ENCODE results near the gene RITA1.

RITA1 gene

GRCh38 chr12:113154351-113154973, 31.1 kb upstream of the RITA1 start:
- peak; percentile 49 for DNase-seq

GRCh38 chr12:113155060-113155459, 30.5 kb upstream of the RITA1 start:
- DNase-seq = no peak

GRCh38 chr12:113155646-113156045, 29.9 kb upstream of the RITA1 start:
- no peak for DNase-seq

- no peak for DNase-seq
These were observed 28.2 kb upstream of the RITA1 start for GRCh38 chr12:113157218-113157859.

DNA sequence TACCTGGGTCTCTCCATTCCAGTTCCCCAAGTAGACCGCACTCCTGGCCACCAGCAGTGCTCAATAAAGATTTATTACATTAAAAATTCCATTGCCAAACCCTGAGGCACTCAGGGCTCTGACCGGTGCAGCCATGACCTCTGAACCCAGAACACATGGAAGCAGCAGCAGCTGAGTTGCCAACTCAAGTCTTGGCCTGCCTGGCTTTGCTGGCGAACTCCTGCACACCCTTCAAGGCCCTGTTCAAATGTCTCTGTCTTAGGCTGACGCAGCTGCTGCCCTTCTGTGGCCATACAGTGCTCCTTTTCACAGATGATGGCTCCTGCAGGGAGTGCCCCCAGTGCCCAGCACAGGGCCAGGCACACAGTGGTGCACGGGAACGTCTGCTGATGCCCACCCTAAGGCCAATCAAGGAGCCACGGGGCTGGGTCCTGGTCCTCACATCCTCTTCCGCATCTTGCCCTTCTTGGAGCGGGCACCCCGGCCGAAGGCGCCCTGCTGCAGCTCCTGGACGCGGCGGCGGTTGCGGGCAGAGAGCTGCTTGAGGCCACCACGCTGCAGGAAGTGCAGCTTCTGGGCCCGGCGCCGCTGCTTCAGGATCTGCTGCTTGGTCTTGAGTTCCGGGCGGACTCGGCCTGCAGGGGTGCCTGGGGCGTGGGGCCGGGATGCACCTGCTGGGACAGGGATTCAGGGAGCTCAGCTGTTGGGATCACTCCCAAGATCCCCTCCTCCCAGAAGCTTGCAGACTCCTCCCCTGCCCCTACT, 26.9 kb upstream of the RITA1 start:
- DNase-seq = no peak

DNA sequence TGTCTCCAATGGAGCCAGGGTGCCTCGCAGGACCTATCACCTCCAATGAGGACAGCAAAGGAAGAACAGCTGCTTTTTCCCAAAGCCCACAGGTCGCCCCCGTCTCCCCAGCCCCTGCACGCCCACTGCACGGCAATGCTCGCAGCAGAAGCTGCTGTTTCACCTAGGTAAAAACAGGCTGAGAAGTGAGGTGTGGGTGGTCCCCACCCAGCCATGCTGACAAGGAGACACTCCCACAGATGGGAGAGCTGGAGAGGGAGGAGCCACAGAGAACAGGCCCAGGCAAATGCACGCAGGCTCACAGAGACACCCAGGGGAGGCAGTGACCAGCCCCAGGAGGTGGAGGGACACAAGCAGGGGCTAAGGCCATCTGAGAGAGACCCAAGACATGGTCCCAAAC, 25.6 kb upstream of the RITA1 start:
- no peak for DNase-seq

- no peak for DNase-seq
These were observed 24.0 kb upstream of the RITA1 start for GRCh38 chr12:113161415-113162016.

DNA sequence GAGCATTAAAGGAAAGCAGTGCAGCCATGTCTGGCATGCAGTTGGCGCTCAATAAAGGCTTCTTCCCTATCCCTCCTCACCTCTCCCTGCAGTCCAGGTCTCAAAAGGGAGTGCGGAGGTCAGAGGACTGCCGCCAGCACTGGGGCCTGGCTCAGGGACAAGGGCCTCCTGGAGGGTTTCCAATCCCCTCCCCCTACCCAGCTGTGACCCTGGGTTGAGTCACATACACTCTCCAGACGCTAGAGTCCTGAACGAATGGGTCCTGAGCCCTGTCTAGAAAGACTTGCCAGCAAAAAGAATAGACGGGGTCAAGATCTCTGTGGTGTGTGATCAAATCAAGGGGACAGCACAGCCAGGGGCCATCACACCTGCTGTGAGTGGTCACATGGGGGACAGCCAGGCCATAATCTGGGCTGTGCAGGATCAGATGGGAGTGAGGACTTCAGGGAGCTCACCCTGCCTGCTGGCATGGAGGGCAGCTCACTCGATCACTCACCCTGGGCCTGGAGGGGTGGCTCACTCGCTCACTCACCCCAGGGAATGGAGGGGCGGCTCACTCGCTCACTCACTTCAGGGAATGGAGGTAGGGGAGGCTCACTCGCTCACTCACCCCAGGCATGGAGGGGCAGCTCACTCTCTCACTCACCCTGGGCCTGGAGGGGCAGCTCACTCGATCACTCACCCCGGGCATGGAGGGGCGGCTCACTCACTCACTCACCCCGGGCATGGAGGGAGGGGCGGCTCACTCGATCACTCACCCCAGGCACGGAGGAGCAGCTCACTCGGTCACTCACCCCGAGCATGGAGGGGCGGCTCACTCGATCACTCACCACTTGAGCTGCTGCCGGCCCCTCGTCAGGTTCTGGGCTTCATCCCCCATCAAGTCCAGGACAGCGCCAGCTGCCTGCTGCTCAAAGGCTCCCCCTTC, 23.2 kb upstream of the RITA1 start:
- DNase-seq = no peak

- no peak for DNase-seq
These were observed 22.5 kb upstream of the RITA1 start for GRCh38 chr12:113163030-113163360.

- no peak for DNase-seq
These were observed 21.5 kb upstream of the RITA1 start for GRCh38 chr12:113164014-113164413.

GRCh38 chr12:113165521-113166450, 19.7 kb upstream of the RITA1 start:
- DNase-seq = no peak

- no peak for DNase-seq
These were observed 17.7 kb upstream of the RITA1 start for GRCh38 chr12:113167868-113168267.

GRCh38 chr12:113169697-113170096, 15.8 kb upstream of the RITA1 start:
- no peak for DNase-seq

GRCh38 chr12:113170457-113170856, 15.1 kb upstream of the RITA1 start:
- DNase-seq = no peak

DNA sequence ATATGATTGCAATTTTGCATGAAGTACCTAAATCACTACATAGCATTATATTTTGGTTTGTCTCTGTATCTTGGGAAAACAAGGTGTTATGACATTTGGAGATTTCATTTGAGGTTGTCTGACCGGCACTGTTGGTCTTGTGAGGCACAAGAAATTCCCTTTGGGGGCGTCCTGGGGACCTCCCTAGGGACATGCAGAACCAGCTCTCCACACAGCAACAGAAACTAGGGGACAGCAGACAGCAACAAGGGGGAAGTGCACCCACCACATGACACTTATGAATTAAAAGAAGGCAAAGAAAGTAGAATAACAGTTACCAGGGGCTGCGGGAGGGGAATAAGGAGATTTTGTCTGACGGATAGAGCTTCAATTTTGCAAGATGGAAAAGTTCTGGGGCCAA, 14.6 kb upstream of the RITA1 start:
- no peak for DNase-seq

- no peak for DNase-seq
These were observed 14.0 kb upstream of the RITA1 start for GRCh38 chr12:113171543-113171942.

GRCh38 chr12:113172185-113172584, 13.3 kb upstream of the RITA1 start:
- DNase-seq = no peak

GRCh38 chr12:113173081-113173698, 12.3 kb upstream of the RITA1 start:
- no peak for DNase-seq

DNA sequence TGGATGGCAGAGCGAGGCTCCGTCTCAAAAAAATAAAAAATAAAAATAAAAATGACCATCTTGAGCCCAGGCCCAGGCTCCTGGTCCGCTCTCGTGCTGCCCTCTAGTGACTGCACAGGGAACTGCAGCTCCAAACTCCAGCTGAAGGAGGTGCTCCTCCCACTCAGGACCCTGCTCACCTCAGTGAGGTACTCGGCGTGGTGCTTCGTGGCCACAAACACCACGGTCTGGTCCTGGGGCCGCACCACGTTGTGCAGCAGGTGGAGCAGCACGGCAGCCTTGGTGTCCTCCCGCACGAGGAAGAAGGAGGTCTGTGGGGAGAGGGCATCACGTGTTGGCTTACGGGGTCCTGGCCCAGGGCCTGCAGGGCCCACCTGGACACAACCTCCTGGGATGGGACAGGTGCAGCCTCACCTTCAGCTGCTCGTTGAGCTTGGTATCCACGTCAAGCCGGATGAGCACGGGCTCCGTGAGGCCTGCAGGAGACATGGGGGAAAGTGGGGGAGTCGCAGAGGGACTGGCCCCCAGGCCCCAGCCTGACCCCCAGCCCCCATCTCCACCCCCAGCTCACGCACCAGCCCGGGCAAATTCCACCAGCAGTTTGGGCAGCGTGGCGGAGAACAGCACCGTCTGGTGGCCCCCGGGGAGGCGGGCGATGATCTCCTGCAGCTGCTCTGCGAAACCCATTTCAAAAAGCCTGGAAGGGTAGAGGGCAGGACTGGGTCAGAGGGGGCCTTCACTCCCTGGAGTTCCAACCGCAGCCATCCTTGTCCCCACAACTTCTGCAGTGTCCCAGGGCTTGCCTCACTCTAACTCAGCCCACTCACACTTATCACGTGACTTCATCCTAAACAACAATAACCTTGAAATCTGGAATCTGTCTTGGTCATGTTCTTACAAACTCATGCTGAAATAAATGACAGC, 10.8 kb upstream of the RITA1 start:
- DNase-seq = peak; percentile 77

DNA sequence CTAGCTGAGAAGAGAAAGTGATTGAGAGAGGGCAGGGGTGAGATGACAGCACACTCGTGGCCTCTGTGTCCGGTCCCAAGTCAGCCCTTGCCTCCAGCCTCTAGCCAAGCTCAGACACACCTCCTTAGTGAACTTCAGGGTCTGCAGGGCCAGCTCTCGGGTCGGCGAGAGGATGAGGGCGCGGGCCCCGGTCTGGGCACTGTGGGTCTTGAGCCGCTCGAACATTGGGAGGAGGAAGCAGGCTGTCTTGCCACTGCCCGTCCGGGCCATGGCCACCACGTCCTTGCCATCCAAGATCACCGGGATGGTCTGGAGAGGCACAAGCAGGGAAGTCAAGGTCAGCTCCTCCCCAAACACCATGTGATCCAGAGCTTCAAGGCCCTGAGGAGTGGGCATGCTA, 6.5 kb upstream of the RITA1 start:
- DNase-seq = no peak

All from right hindlimb (tissue), 1 donor.